ENCODE results near the gene OR51T1.

Gene OR51T1

DNA sequence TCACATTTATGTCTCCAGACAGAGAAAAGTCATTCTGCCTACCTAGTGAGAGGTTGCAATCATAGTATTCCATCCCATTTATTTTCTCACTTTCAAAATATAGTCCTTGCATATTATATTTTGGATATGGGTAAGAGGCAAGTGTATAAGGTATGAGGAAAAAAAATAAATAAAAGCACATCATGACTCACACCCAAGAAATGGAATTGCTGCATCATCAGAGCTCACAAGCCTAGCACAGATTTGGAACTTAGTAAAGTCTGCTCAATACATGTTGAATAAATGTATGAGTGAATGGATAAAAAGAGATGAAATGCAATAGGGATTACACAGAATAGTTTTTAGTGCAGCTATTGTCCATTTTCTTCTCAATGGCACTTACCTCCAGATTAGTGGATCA is 44.9 kb downstream of the OR51T1 start:
- no peak overlapping the region for H3K4me3 ChIP-seq (replicated peaks; ENCODE audit: insufficient read depth, low read length)
- TF ChIP-seq, protein P1, sequence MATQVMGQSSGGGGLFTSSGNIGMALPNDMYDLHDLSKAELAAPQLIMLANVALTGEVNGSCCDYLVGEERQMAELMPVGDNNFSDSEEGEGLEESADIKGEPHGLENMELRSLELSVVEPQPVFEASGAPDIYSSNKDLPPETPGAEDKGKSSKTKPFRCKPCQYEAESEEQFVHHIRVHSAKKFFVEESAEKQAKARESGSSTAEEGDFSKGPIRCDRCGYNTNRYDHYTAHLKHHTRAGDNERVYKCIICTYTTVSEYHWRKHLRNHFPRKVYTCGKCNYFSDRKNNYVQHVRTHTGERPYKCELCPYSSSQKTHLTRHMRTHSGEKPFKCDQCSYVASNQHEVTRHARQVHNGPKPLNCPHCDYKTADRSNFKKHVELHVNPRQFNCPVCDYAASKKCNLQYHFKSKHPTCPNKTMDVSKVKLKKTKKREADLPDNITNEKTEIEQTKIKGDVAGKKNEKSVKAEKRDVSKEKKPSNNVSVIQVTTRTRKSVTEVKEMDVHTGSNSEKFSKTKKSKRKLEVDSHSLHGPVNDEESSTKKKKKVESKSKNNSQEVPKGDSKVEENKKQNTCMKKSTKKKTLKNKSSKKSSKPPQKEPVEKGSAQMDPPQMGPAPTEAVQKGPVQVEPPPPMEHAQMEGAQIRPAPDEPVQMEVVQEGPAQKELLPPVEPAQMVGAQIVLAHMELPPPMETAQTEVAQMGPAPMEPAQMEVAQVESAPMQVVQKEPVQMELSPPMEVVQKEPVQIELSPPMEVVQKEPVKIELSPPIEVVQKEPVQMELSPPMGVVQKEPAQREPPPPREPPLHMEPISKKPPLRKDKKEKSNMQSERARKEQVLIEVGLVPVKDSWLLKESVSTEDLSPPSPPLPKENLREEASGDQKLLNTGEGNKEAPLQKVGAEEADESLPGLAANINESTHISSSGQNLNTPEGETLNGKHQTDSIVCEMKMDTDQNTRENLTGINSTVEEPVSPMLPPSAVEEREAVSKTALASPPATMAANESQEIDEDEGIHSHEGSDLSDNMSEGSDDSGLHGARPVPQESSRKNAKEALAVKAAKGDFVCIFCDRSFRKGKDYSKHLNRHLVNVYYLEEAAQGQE (IDR thresholded peaks at IDR 0.05; ENCODE audit: insufficient replicate concordance, low read depth), result no peak
- no peak for TF ChIP-seq POLR2AphosphoS5 (IDR thresholded peaks at IDR 0.05; ENCODE audit: low read depth)
- TF ChIP-seq GABPA (IDR thresholded peaks at IDR 0.05; ENCODE audit: low read depth), result no peak
- no peak for TF ChIP-seq SPI1 (IDR thresholded peaks at IDR 0.05; ENCODE audit: borderline replicate concordance, low read depth)
- TF ChIP-seq, protein P2, sequence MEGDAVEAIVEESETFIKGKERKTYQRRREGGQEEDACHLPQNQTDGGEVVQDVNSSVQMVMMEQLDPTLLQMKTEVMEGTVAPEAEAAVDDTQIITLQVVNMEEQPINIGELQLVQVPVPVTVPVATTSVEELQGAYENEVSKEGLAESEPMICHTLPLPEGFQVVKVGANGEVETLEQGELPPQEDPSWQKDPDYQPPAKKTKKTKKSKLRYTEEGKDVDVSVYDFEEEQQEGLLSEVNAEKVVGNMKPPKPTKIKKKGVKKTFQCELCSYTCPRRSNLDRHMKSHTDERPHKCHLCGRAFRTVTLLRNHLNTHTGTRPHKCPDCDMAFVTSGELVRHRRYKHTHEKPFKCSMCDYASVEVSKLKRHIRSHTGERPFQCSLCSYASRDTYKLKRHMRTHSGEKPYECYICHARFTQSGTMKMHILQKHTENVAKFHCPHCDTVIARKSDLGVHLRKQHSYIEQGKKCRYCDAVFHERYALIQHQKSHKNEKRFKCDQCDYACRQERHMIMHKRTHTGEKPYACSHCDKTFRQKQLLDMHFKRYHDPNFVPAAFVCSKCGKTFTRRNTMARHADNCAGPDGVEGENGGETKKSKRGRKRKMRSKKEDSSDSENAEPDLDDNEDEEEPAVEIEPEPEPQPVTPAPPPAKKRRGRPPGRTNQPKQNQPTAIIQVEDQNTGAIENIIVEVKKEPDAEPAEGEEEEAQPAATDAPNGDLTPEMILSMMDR (IDR thresholded peaks at IDR 0.05; ENCODE audit: insufficient read depth, low read length), result no peak
- H3K27me3 ChIP-seq (ENCODE audit: insufficient read depth, poor library complexity, severe bottlenecking), result peaks cover 2% of the 10 kb centered on the region
- no peak for DNase-seq (ENCODE audit: low read depth in 1 of 2, low spot score in 1 of 2)
- no peak overlapping the region for H3K27ac ChIP-seq (replicated peaks)
